Measurements from ENCODE around the gene MAT2A.

Gene MAT2A

DNA sequence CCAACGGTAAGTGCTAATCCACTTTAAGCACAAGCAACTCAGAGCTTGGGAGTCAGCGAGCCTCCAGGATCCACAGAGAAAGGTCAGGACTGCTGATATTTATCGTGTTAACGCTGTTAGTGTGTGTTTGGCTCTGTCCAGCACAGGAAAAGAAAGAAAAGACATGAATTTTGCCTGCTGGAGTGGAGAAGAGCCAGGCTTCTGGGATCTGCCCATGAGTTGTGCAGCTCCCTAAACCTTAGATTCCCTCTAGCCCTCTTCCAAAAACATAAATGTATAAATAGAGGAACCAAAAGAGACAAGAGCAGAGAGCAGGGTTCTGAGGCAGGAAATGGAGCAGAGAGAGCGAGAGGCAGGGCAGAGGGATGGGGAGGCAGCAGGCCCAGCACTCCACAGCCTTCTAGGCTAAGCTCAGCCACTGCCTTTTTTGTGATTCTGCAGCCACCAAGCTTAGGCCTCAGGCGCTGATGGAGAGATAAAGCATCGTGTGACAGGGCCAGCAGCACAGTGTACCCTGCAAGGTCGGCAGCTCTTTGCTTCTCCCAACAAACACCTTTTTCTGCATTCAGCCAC is 14.5 kb upstream of the MAT2A start:
- DNase-seq: no peak

DNA sequence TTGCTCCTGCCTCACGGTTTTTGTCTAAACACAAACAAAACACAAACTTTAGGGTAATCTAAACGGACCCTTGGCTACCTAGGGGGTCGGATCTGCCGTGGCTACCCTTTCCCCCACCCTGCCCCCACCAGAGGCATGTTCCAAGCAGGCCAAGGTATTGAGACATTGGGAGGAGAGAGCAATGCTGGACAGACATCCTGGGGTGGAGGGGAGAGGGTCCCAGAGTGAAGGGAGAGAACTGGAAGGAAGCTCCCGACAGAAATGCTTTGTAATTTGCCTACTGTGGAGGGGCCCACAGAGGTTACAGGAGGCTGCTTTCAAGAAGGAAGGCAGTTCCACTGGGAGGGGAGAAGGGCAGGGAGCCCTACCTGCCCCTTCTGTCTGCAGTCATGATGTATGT is 13.9 kb upstream of the MAT2A start:
- no peak for DNase-seq

DNA sequence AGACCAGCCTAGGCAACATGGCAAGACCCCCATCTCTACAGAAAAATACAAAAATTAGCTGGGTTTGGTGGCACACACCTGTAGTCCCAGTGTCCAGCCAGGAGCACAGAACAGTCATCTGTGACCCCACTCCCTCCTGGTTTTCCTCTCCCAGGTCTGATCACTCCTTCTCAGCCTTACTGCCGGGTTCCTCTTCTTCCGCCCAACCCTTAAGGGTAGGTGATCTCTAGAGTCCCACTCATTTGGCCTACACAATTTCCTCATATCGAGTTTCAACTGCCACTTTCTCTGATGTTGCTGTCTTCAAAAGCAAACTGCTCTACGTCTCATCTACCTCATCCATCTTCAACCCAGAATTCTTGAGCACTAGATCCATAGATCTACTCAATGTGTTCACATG is 13.4 kb upstream of the MAT2A start:
- no peak for DNase-seq

DNA sequence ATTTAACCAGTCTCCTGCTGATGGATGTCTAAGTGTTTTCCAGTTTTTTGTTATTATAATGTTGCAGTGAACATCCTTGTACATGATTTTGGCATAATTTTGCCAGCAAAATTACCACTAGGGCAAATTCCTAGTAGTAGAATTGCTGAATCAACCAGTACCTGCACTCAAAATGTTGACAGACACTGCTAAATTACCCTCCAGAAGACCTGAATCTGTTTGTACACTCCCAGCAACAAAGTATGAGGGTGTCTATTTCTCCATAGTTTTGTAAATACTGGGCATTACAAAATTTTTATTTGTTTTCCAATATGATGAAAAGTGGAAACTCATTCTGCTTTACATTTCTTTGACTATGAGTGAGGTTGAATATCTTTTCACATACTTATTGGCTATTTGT is 11.2 kb upstream of the MAT2A start:
- DNase-seq: no peak

DNA sequence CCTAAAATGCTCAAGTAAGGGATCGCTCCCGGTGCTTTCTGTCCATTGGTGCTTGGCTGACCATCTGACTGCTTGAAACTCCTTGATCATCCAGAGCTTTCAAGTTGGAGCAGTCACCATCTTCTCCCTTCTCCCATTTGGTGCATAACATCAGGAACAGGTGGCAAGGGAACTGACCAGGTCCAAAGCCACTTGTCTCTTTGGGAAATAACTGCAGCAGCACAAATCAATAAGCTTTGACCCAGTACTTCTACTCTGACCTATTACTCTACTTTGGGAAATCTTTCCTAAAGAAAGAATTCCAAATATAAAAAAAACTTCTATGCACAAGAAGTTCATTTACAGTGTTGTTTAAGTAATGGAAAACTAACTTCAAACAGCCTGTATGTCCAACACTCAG is 10.6 kb upstream of the MAT2A start:
- DNase-seq: no peak

DNA sequence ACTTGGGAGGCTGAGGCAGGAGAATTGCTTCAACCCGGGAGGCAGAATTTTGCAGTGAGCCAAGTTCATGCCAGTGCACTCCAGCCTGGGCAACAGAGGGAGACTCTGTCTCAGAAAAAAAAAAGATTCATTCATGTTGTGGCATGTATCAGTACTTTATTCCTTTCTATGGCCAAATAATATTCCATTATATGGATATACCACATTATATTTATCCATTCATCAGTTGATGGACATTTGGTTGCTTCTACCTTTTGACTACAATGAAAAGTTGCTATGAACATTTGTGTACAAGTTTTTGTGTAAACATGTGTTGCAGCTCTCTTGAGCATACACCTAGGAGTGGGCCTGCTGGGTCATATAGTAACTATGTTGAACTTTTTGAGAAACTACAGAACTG is 9.2 kb upstream of the MAT2A start:
- no peak for DNase-seq

DNA sequence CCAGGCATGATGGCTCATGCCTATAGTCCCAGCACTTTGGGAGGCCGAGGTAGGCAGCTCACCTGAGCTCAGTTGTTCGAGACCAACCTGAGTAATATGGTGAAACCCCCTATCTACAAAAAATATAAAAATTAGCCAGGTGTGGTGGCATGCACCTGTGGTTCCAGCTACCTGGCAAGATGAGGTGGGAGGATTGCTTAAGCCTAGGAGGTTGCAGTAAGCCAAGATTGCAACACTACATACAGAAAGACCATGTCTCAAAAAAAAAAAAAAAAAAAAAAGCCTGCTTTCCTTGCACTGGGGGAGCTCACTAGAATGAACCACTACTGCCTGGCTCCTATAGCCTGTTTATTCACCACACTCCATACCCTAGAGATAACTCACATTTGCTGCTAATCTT is 7.4 kb upstream of the MAT2A start:
- DNase-seq: no peak

DNA sequence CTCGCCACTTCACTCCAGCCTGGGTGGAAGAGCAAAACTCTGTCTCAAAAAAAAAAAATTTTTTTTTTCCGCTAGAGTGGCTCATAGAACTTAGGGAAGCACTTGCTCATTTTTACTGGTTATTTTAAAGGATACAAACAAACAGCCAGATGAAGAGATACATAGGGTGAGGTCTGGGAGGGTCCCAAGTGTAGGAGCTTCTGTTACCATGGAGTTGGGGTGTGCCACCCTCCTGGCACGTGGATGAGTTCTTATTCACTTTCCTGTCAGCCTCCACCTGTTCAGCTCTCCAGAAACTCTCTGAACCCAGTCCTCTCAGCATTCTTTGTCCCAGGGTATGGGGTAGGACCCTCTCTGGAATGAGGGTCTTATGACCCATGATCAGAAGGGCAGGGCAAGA is 4.9 kb upstream of the MAT2A start:
- no peak for DNase-seq

DNA sequence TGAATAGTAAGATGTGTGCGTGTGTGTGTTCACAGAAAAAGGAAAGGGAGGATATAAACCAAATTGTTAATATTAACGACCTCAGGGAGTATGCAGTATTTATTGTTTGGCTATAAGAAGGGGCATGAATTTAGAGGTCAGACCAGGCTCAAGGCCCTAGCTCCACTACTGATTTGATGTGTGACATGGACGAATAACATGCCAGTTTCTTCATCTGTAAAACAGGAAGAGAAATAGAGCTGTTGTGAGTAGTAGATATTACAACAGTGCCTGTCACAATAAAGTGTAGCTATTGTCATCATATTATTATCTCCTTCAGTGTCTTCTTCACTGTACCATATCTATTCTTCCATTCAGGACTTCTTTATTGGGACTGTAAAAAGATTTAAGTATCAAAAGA is 4.1 kb upstream of the MAT2A start:
- DNase-seq: no peak

DNA sequence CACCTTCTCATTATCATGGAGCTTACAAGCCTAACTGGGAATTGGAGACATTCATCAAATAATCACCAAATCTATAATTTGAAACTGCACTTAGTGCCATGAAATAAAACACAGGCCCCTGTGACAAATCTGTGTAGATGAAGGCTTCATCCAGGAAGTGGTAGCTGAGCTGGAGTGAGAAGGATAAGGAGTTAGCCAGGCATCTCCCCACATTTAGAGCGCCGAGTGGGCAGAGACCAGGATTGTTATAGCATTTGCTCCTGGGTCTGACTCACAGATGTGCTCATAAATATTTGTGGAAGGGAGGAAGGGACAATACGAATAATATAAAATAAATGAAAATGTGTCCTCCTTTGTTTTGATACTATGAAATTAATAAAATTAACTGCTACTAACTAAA is 2.5 kb upstream of the MAT2A start:
- DNase-seq: no peak

DNA sequence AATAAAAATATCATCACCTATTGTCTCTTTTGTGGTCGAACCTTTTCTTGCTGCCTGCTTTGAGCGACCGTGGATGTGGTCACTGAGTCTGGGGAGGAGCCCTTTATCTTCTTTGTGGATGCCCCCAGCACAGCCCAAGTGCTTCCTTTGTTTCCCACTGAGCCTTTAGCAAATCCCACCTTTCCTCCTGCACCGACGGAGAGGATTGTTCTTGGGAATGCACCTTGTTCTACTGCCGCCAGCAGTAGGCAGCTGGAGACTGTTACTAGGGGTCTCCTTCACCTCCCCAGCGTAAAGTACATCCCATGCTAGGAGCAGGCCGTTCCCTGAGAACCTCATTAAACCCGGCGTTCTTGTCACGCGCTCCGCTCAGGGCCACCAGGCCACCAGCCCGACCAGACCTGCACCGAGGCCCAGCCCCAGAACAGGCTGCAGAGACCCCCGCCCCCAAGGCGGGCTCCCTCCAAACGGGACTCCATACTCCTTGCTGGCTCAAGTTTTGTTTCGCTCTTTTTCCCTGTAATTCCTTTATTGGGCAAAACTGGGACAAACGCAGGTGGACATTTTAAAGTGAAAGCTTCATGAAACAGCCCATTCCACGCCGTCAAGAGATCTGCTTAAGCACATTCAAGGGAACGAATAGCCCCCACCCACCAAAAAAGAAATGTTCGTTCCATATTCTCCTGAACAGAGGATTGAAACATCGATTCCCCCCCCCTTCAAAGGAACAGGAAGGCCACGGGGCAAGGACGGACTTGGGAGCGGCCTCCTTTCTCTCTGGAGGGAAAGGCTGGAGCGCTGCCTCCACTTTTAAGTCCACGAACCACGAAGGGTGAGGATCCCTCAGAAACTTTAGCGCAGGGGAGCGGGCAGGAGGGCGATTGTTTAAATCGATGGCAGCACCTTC is 1.1 kb upstream of the MAT2A start:
- peak; percentile 56 for DNase-seq

DNA sequence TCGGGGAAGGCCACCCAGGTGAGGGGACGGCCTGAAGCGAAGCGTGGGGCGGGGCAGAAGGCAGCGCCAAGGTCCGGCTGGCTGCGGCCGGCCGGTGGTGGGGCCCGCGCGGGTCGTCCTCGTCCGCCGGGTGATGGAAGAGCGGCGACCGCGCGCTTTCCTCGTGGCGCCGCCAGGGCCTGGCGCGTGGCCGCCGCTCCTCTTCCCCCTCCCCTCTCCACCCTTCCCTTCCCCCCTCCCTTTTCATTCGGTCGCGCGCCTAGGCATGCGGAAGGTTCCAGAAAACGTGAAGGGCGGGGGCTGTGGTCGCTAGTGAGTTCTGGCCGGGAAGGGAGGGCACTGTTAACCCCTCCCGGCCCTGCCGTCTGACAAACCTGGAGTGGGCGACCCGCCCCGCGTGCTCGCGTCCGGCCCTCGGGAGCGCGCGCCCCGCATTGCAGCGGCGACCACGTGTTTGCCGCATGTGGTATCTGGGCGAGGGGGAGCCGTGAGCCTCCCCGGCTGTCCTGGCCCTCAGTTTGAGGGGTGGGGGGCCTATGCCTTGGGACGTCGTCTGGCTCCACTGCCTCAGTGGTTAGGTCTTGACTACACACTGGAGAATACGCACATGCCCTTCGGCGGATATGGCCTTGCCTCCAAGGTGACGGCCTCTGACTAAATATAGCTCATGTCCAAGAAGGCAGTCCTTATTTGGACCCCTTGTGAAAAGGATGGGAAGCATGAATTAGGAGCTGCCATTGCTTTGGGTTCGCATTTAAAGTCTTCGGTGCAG is 579 bp downstream of the MAT2A start:
- peak; percentile 84 for DNase-seq

DNA sequence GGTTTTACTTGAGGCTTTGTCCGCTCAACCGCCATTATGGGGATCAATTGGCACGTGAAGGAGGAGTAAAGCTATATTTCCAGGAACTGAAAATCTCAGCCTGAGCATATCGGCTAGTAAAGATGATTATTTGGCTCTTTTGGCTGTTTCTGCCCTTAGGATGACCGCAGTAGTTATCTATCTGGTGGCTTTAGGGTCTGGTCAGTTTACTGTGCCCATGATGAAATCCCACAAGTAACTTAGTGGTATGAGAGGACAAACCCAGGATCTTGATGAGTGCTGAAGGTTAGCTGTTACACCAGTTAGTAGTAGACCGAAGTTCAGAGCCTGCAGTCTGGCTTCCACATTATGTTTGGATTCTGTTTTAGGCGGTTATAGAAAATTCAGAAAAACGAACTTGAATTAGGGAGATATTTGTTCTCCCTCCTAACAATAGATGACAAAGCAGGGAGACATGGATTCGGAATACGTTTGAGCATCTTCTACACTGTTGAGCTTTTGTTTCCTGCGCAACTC is 1.2 kb downstream of the MAT2A start:
- peak; percentile 37 for DNase-seq

DNA sequence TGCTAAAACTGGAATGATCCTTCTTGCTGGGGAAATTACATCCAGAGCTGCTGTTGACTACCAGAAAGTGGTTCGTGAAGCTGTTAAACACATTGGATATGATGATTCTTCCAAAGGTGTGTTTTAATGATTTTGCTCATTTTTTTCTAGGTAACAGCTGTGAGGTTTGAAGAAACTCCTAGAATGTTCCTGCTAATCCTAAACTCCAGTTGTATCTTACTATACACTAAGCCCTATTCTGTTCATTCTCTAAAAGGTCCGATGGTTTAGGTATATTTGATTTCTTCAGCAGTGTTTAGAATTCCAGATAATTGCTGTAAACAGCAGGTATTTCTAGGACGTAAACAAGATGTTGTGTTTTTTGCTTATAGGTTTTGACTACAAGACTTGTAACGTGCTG is 2.3 kb downstream of the MAT2A start:
- DNase-seq: no peak

DNA sequence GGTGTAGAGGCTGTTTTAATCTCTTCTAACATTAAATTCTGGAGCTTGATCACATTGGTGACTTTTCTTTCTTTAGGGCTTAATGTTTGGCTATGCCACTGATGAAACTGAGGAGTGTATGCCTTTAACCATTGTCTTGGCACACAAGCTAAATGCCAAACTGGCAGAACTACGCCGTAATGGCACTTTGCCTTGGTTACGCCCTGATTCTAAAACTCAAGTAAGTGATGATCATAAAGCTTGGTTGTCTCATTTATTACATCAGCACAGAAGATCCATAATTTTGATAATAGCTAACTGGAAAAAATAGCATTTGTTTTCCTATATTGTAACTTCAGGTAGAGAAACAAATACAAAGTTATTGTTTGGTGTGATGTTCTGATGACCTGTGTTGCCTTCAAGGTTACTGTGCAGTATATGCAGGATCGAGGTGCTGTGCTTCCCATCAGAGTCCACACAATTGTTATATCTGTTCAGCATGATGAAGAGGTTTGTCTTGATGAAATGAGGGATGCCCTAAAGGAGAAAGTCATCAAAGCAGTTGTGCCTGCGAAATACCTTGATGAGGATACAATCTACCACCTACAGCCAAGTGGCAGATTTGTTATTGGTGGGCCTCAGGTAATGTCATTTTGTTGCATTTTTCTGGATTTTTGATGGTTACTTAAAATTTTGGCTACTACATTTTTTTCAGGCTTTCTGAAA is 2.9 kb downstream of the MAT2A start:
- DNase-seq: peak; percentile 16

DNA sequence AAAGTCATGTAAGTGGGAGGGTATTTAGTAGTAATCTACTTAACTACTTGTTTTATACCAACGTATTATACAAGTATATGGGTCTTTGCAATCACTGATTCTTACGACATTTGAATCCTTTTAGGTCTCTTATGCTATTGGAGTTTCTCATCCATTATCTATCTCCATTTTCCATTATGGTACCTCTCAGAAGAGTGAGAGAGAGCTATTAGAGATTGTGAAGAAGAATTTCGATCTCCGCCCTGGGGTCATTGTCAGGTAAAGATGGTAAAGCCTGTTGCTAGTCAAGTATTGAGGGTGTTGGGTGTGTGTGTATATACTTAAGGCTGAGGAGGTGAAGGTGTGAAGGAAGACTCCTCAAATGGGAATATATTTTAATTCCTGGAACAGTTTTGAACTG is 3.8 kb downstream of the MAT2A start:
- DNase-seq: no peak

DNA sequence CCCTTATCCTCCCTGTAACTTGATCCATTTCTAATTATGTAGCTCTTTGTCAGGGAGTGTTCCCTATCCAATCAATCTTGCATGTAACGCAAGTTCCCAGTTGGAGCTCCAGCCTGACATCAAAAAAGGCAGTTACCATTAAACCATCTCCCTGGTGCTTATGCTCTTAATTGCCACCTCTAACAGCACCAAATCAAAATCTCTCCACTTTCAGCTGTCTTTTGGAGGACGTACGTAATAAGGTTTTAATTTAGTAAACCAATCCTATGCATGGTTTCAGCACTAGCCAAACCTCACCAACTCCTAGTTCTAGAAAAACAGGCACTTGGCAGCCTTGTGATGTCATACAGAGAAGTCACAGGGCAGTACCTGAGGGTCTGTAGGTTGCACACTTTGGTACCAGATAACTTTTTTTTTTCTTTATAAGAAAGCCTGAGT is 5.3 kb downstream of the MAT2A start:
- DNase-seq: peak; percentile 14

DNA sequence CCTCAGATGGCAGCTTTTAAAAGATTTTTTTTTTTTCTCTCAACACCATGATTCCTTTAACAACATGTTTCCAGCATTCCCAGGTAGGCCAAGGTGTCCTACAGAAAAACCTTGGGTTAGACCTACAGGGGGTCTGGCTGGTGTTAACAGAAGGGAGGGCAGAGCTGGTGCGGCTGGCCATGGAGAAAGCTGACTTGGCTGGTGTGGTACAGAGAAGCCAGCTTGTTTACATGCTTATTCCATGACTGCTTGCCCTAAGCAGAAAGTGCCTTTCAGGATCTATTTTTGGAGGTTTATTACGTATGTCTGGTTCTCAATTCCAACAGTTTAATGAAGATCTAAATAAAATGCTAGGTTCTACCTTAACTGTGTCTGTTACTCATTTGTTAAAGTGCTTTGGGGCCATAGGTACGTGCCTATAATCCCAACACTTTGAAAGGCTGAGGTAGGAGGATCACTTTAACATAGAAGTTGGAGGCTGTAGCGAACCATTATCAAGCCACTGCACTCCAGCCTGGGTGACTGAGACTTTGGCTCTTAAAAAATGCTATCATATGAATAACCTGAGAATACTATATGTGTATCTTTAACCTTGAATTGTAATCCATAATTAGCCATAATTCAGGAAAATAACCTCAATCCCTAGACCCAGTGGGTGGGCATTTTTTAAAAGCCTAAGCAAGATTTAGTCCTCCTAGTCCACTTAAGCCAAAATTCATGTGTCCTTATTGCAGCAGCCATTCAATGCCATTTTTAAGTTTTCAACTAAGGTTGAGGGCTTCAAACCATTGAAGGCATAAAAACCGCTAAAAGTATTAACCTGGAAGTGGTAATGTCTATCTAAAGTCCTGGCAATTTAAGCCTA is 6.2 kb downstream of the MAT2A start:
- peak; percentile 12 for DNase-seq

DNA sequence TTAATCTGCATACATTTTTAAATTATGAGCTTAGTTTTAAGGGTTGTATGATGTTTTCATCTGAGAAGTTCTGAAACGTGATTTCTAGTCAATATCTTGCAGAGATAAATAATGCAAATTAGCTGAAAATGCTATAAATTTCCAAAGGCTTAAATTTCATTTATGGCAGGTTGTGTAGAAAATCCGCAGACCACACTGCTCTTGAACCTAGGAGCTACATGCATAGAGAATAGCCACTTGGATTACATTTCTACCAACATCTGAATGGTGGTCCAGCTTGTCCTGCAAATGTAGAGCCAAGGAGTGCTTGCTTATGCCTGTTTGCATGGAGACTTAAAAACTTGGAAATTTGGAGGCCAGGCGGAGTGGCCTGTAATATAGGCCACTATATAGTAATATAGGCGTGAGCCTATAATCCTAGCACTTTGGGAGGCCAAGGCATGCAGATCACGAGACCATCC is 6.8 kb downstream of the MAT2A start:
- no peak for DNase-seq

DNA sequence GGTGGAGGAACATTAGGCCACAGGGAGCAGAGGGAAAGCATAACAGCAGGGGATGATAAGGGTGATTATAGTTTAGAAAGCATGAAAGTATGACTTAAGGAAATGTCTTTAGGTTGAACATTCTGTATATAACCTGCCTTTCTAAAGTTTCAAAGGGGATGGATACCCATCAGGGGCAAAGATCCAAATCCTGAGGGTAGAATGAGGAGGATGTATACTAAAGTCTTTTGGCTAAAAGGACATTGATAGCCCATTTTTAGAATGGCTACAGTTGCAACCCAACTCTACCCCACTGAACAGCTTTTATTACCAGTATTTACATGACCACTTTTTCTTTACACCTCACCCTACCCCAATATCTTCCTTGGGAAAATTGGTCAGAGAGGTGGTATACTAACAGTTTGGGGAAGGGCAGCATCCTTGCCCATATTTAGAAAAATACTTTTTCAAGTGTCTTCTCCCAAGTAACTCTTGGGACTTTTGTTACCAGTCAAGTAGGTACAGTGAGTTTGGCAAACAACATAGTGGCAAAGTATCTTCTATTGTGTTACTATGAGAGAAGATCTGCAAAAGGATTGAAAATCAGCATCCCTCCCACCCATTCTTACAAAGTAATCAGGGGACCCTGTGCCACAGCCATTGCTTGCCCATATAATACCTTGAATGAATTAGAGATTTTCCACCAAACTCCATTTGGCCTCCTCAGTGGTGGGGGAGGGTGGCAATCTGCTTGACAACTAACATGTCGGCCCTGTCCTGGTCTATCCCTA is 8.3 kb downstream of the MAT2A start:
- DNase-seq: peak; percentile 23

Measured in activated CD4-positive, alpha-beta T cell treated with anti-CD3 and anti-CD28 coated beads, Interleukin-2, Interleukin-6, amounts not matched to agents 100 ng/mL and 50 ng/mL, durations not matched to agents 16 hours and 8 hours (primary cell).